WTC11 (cell line): Measurements from ENCODE around the gene GPR156. TPM values are rescaled to one million over a fixed set of nuclear protein-coding genes. Genes with fewer than 3 reads are reported as not detected.

Experiments
- ATAC-seq: fragments of 200-7000 bp; cut with Tn5 transposase; 2 replicates; pipeline ENCODE4 v1.10.0; 2021; ENCODE audit warnings: mild to moderate bottlenecking, moderate library complexity
- CTCF ChIA-PET: fragments of 300-600 bp; sonication (Branson Sonifier 250); formaldehyde crosslinking; loops from one replicate; lab custom pipeline; 2021; ENCODE audit warnings: antibody characterized with exemption; lab: Charles Lee
- POLR2A ChIA-PET: fragments of 350-600 bp; sonication (Branson Sonifier 250); formaldehyde crosslinking; loops from one replicate; lab custom pipeline; 2021; ENCODE audit warnings: antibody characterized with exemption; lab: Charles Lee
- DNase-seq: peaks from one replicate; pipeline ENCODE4 v3.0.0; 2021; ENCODE audit warnings: low spot score
- H3K27ac Mint-ChIP-seq: 2 replicates; pipeline ENCODE4 v1.8.0; 2021; ENCODE audit warnings: mixed read lengths
- H3K27me3 Mint-ChIP-seq: 2 replicates; pipeline ENCODE4 v1.8.0; 2021; ENCODE audit warnings: low read depth, mild to moderate bottlenecking, moderate library complexity, mixed read lengths
- H3K36me3 Mint-ChIP-seq: 2 replicates; pipeline ENCODE4 v1.8.0; 2021; ENCODE audit warnings: mixed read lengths
- H3K4me1 Mint-ChIP-seq: 2 replicates; pipeline ENCODE4 v1.8.0; 2022; ENCODE audit warnings: mixed read lengths
- H3K4me3 Mint-ChIP-seq: 2 replicates; pipeline ENCODE4 v1.8.0; 2021; ENCODE audit warnings: mild to moderate bottlenecking, moderate library complexity, mixed read lengths
- H3K9me3 Mint-ChIP-seq: 2 replicates; pipeline ENCODE4 v1.8.0; 2021; ENCODE audit warnings: mixed read lengths
- ATF1 ChIP-seq: sonication (generic); formaldehyde crosslinking; IDR thresholded peaks from 2 replicates; pipeline ENCODE4 v1.8.1; 2023; ENCODE audit warnings: mild to moderate bottlenecking, moderate library complexity, missing genetic modification reagents
- E2F4 ChIP-seq: sonication (generic); formaldehyde crosslinking; IDR thresholded peaks from 2 replicates; pipeline ENCODE4 v1.8.1; 2022; ENCODE audit warnings: low read depth, mild to moderate bottlenecking, moderate library complexity, missing genetic modification reagents, borderline replicate concordance
- ESRRA ChIP-seq: sonication (generic); formaldehyde crosslinking; IDR thresholded peaks from 2 replicates; pipeline ENCODE4 v1.8.1; 2022; ENCODE audit warnings: mild to moderate bottlenecking, missing genetic modification reagents, borderline replicate concordance
- IRF2 ChIP-seq: sonication (generic); formaldehyde crosslinking; IDR thresholded peaks from 2 replicates; pipeline ENCODE4 v1.8.0; 2022; ENCODE audit warnings: low read depth, missing genetic modification reagents, borderline replicate concordance
- KAT7 ChIP-seq: sonication (generic); formaldehyde crosslinking; IDR thresholded peaks from 2 replicates; pipeline ENCODE4 v1.8.1; 2023; ENCODE audit warnings: missing genetic modification reagents, mild to moderate bottlenecking, borderline replicate concordance
- NFE2L1 ChIP-seq: sonication (generic); formaldehyde crosslinking; IDR thresholded peaks from 2 replicates; pipeline ENCODE4 v1.8.1; 2023; ENCODE audit warnings: missing genetic modification reagents
- NR3C1 ChIP-seq: sonication (generic); formaldehyde crosslinking; conservative IDR thresholded peaks from 2 replicates; pipeline ENCODE4 v1.8.1; 2023; ENCODE audit warnings: low read depth, mild to moderate bottlenecking, missing genetic modification reagents
- OVOL2 ChIP-seq: fragments of 250-450 bp; sonication (Bioruptor Pico); IDR thresholded peaks from 2 replicates; pipeline ENCODE4 v1.9.0; 2021; ENCODE audit warnings: mild to moderate bottlenecking, borderline replicate concordance
- RELA ChIP-seq: sonication (generic); formaldehyde crosslinking; IDR thresholded peaks from 2 replicates; pipeline ENCODE4 v1.8.1; 2022; ENCODE audit warnings: missing genetic modification reagents, mild to moderate bottlenecking, borderline replicate concordance
- SP1 ChIP-seq: sonication (generic); formaldehyde crosslinking; conservative IDR thresholded peaks from 2 replicates; pipeline ENCODE4 v1.8.1; 2022; ENCODE audit warnings: missing genetic modification reagents
- TEAD4 ChIP-seq: sonication (generic); formaldehyde crosslinking; IDR thresholded peaks from 2 replicates; pipeline ENCODE4 v1.8.0; 2022; ENCODE audit warnings: mild to moderate bottlenecking, missing genetic modification reagents
- ZNF138 ChIP-seq: sonication (generic); formaldehyde crosslinking; conservative IDR thresholded peaks from 2 replicates; pipeline ENCODE4 v1.8.1; 2022; ENCODE audit warnings: mild to moderate bottlenecking, moderate library complexity, missing genetic modification reagents
- ZNF232 ChIP-seq: sonication (generic); formaldehyde crosslinking; IDR thresholded peaks from 2 replicates; pipeline ENCODE4 v1.8.0; 2022; ENCODE audit warnings: mild to moderate bottlenecking, missing genetic modification reagents
- ZNF317 ChIP-seq: sonication (generic); formaldehyde crosslinking; IDR thresholded peaks from 2 replicates; pipeline ENCODE4 v1.8.1; 2023; ENCODE audit warnings: low read depth, mild to moderate bottlenecking, moderate library complexity, missing genetic modification reagents, borderline replicate concordance
- ZNF396 ChIP-seq: fragments of 250-450 bp; sonication (Bioruptor Pico); IDR thresholded peaks from 2 replicates; pipeline ENCODE4 v1.8.0; 2021; ENCODE audit warnings: mild to moderate bottlenecking, moderate library complexity, borderline replicate concordance
- ZNF425 ChIP-seq: fragments of 250-450 bp; sonication (Bioruptor Pico); conservative IDR thresholded peaks from 2 replicates; pipeline ENCODE4 v1.9.0; 2021; ENCODE audit warnings: mild to moderate bottlenecking
- total RNA-seq: library from RNA; stranded (reverse); gene quantifications from 3 replicates; pipeline ENCODE4 v1.2.3, GENCODE V29; 2021
- TF ChIP-seq, protein P1 (sequence below): sonication (generic); formaldehyde crosslinking; IDR thresholded peaks from 2 replicates; pipeline ENCODE4 v1.8.1; 2023; ENCODE audit warnings: mild to moderate bottlenecking, missing genetic modification reagents, moderate library complexity
- TF ChIP-seq, protein P2 (sequence below): sonication (generic); formaldehyde crosslinking; IDR thresholded peaks from 2 replicates; pipeline ENCODE4 v1.8.1; 2022; ENCODE audit warnings: mild to moderate bottlenecking, missing genetic modification reagents, moderate library complexity, borderline replicate concordance
- TF ChIP-seq, protein P3 (sequence below): sonication (generic); formaldehyde crosslinking; IDR thresholded peaks from 2 replicates; pipeline ENCODE4 v1.8.0; 2022; ENCODE audit warnings: missing genetic modification reagents

GPR156 gene
- total RNA-seq, 1 experiment from 2014 or later: 0.72 TPM

DNA sequence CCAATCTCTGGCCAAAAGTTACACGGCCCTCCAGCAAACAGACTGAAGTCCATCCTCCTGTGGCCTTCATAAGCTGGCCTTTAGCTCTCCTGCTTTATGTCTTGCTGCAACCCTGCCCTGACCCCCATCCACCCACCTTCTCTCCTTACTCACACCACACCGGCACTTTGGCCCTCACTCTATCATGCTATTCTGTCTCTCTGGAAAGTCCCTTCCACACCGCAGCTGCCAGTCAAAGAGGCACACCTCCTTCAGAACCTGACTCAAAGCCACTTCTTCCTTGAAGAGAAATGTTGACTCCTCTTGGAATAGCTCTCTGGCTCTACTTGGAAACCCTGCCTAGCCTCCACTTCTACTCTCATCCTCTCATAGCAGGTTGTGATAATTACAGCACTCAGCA lies 4.5 kb downstream of the GPR156 start:
- ATAC-seq (no peak), DNase-seq (no peak)
- Mint-ChIP-seq H3K27me3 (peaks cover 25% of the 10 kb centered on the region), H3K36me3 (no peaks in the 10 kb centered on the region), H3K4me1 (peaks cover 17% of the 10 kb centered on the region), H3K9me3 (no peaks in the 10 kb centered on the region), H3K27ac (no peak overlapping the region), H3K4me3 (no peak overlapping the region)
- TF ChIP-seq ZNF232 (no peak), ATF1 (CRISPR knock-in tag) (no peak), IRF2 (CRISPR knock-in tag) (no peak), ZNF425 (CRISPR knock-in tag) (no peak), SP1 (CRISPR knock-in tag) (no peak), ESRRA (CRISPR knock-in tag) (no peak), ZNF317 (CRISPR knock-in tag) (no peak), NR3C1 (CRISPR knock-in tag) (no peak), TEAD4 (CRISPR knock-in tag) (no peak), ZNF138 (CRISPR knock-in tag) (no peak)
- CTCF ChIA-PET: no interaction called here
- POLR2A ChIA-PET: no interaction called here

- Mint-ChIP-seq H3K27ac (no peak overlapping the region), H3K4me1 (peaks cover 18% of the 10 kb centered on the region), H3K27me3 (peaks cover 22% of the 10 kb centered on the region), H3K4me3 (no peak overlapping the region), H3K9me3 (no peaks in the 10 kb centered on the region), H3K36me3 (no peaks in the 10 kb centered on the region)
- CTCF ChIA-PET: no interaction called here
- DNase-seq (no peak), ATAC-seq (no peak)
- TF ChIP-seq KAT7 (CRISPR knock-in tag) (no peak), OVOL2 (CRISPR knock-in tag) (no peak), NFE2L1 (CRISPR knock-in tag) (no peak), ZNF396 (no peak), RELA (no peak)
- TF ChIP-seq, protein P1, sequence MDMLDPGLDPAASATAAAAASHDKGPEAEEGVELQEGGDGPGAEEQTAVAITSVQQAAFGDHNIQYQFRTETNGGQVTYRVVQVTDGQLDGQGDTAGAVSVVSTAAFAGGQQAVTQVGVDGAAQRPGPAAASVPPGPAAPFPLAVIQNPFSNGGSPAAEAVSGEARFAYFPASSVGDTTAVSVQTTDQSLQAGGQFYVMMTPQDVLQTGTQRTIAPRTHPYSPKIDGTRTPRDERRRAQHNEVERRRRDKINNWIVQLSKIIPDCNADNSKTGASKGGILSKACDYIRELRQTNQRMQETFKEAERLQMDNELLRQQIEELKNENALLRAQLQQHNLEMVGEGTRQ (CRISPR knock-in tag): no peak
- TF ChIP-seq, protein P2, sequence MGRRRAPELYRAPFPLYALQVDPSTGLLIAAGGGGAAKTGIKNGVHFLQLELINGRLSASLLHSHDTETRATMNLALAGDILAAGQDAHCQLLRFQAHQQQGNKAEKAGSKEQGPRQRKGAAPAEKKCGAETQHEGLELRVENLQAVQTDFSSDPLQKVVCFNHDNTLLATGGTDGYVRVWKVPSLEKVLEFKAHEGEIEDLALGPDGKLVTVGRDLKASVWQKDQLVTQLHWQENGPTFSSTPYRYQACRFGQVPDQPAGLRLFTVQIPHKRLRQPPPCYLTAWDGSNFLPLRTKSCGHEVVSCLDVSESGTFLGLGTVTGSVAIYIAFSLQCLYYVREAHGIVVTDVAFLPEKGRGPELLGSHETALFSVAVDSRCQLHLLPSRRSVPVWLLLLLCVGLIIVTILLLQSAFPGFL (CRISPR knock-in tag): no peak
- POLR2A ChIA-PET: no interaction called here
Observed at GRCh38 chr3:120280026-120280425, 5.0 kb downstream of the GPR156 start.

DNA sequence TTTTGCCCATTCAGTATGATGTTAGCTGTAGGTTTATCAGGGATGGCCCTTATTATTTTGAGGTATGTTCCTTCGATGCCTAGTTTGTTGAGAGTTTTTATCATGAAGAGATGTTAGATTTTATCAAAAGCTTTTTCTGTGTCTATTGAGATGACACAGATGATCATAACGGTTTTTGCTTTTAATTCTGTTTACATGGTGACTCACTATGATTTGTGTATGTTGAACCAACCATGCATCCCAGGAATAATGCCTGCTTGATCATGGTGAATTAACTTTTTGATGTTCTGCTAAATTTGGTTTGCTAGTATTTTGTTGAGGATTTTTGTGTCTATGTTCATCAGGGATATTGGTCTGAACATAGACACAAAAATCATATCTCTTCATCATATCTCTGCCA lies 8.3 kb downstream of the GPR156 start:
- Mint-ChIP-seq H3K27ac (no peak overlapping the region), H3K4me3 (no peak overlapping the region), H3K36me3 (no peaks in the 10 kb centered on the region), H3K9me3 (no peaks in the 10 kb centered on the region), H3K27me3 (peaks cover 2% of the 10 kb centered on the region; the same call in 1 of the 2 replicates), H3K4me1 (peaks cover 4% of the 10 kb centered on the region)
- POLR2A ChIA-PET: no interaction called here
- CTCF ChIA-PET: interaction anchor here (0.9 kb wide), 1 partner anchor 141 kb away, joined by 5 read pairs; no protein-coding TSS in a partner anchor
- ATAC-seq (no peak), DNase-seq (no peak)
- TF ChIP-seq, protein P3, sequence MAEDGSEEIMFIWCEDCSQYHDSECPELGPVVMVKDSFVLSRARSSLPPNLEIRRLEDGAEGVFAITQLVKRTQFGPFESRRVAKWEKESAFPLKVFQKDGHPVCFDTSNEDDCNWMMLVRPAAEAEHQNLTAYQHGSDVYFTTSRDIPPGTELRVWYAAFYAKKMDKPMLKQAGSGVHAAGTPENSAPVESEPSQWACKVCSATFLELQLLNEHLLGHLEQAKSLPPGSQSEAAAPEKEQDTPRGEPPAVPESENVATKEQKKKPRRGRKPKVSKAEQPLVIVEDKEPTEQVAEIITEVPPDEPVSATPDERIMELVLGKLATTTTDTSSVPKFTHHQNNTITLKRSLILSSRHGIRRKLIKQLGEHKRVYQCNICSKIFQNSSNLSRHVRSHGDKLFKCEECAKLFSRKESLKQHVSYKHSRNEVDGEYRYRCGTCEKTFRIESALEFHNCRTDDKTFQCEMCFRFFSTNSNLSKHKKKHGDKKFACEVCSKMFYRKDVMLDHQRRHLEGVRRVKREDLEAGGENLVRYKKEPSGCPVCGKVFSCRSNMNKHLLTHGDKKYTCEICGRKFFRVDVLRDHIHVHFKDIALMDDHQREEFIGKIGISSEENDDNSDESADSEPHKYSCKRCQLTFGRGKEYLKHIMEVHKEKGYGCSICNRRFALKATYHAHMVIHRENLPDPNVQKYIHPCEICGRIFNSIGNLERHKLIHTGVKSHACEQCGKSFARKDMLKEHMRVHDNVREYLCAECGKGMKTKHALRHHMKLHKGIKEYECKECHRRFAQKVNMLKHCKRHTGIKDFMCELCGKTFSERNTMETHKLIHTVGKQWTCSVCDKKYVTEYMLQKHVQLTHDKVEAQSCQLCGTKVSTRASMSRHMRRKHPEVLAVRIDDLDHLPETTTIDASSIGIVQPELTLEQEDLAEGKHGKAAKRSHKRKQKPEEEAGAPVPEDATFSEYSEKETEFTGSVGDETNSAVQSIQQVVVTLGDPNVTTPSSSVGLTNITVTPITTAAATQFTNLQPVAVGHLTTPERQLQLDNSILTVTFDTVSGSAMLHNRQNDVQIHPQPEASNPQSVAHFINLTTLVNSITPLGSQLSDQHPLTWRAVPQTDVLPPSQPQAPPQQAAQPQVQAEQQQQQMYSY (CRISPR knock-in tag): no peak
- TF ChIP-seq ZNF232 (no peak), E2F4 (no peak)
